HTR-8/SVneo (cell line): ENCODE results near the gene IPO9.

ENCODE experiments used
- DNase-seq: peaks from one replicate; pipeline ENCODE4 v3.0.0; 2011; ENCODE audit warnings: low spot score, mixed read lengths; ENCODE audit not compliant: insufficient read length
- FAIRE-seq: peaks from 2 replicates; lab custom pipeline; 2011; peaks lifted over from hg19 to GRCh38; lab: Jason Lieb, UNC

IPO9 gene

DNA sequence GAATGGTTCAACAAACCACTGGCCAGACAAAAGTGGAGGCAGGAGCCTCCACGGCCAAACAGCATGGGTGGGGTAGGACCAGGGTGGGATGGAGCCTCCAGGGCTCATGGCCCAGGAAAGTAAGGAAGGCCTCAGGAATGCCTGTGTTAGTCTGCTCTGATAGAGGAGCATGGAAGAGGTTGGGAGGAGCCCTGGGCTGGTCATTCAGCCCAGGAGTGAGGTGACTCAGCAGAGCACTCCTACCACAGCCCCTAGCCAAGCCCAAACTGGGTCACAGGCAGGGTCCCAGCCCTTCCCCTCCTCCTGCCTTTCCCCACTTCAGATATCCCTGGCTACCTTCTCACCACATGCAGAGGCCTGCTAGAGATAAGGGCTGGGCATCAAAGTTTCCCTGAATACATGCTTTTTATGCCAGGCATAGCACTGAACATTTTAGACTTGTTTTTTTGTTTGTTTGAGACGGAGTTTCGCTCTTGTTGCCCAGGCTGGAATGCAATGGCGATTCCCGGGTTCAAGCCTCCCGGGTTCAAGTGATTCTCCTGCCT is 56.6 kb downstream of the IPO9 start:
- FAIRE-seq: no peak

DNA sequence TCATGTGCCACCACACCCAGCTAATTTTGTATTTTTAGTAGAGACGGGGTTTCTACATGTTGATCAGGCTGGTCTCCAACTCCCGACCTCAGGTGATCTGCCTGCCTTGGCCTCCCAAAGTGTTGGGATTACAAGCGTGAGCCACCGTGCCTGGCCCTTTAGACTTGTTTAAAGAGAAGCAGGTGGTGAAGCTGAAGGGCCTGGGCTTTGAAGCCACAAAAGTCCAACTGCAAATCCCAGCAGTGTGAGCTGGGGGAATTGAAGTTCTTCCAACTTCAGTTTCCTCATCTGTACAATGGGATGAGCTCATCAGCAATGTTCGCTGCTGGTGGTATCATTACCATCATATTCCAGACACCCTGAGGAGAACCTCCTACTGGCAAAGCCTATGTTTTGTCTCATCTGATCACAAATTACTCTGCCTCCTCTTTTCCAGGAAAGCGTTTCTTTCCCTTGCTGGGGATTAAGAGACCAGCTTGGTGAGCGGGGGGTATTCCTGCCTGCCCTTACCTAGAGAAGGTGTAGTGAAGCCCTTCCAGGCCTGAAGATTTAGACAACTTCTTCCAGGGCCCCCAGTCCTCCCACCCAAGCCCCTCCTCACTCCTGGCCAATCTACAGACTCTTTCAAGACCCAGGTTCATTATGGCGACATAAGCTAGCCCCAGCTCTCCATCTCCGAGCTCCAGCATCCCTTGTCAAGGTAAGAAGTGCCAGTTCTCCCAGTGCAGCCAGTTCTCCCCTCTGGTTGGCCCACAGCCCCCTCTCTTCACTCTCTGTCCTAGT is 57.3 kb downstream of the IPO9 start:
- FAIRE-seq (no peak), DNase-seq (no peak)

More for the DNA sequence above, 56.6 kb downstream of the IPO9 start:
- DNase-seq: peak; percentile 51

DNA sequence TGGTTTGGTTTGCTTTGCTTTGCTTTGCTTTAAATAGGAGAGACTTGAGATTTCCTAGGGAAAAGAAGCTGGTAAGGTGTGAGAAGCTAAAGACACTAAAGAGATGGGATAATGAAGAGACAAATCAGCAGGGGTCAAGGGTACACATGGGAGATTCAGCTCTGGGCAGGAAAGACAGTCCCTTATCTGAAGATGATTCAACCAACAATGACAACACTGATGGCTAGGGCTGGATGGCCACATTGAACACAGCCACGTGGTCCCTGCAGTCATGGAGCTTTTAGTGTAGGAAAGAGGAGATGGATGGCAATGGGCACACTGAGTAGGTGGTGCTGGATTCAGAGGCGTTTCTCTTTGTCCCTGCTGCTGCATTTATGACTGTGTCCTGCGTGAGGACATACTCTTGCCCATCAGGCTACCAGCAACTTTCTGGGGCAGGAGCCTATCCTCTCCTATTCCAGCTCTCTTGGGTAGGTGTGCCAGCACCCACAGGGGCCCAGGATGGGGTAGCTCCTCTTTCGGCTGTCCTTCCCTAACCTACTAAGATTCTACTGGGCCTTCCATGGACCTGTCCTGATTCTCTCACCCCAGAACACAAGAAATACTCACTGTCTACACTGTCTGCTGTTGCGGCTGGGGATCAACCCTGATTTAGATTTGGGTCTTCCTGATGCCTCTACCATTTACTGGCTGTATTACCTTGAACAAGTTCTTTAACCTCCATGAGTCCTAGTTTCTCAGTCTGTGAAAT is 58.3 kb downstream of the IPO9 start:
- DNase-seq: no peak
- peak; percentile 23 for FAIRE-seq

DNA sequence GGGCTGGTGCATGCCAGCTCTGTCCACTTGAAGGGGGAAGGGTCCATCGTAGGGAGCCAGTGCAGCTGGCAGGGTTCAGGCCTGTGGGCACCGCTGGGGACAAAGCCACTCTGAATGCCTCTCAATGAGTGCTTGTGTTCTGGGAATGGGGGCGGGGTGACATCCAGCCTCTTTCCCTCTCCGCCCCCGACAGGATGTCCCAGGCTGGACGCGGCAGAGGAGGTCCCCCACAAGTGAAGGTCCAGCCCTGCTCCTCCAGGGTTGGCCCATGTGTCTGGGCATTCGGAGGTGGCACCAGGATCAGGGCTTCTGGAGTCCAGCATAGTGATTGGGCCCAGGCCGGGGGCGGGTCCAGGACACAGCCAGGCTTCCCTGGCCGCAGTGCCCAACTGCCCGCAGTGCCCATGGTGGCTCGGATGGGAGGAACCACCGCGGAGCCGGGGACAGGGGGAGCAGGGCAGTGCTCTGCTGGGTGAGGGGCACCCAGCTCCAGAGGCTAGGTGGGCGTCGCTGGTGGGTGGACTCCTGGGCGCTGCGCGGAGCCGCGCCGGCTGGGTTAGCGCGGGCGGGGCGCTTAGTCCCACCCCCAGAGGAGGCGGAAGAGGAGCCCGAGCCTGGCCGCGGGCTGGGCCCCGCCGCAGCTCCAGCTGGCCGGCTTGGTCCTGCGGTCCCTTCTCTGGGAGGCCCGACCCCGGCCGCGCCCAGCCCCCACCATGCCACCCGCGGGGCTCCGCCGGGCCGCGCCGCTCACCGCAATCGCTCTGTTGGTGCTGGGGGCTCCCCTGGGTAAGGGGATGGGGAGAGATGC is 59.5 kb downstream of the IPO9 start, which contains the start of gene SHISA4:
Gene SHISA4 (plus strand): TSS at position 617 of the 808 bp plus-strand sequence. CDS start 97 bp downstream, at position 714.
- peak; percentile 92 for DNase-seq
- FAIRE-seq: peak; percentile 92

DNA sequence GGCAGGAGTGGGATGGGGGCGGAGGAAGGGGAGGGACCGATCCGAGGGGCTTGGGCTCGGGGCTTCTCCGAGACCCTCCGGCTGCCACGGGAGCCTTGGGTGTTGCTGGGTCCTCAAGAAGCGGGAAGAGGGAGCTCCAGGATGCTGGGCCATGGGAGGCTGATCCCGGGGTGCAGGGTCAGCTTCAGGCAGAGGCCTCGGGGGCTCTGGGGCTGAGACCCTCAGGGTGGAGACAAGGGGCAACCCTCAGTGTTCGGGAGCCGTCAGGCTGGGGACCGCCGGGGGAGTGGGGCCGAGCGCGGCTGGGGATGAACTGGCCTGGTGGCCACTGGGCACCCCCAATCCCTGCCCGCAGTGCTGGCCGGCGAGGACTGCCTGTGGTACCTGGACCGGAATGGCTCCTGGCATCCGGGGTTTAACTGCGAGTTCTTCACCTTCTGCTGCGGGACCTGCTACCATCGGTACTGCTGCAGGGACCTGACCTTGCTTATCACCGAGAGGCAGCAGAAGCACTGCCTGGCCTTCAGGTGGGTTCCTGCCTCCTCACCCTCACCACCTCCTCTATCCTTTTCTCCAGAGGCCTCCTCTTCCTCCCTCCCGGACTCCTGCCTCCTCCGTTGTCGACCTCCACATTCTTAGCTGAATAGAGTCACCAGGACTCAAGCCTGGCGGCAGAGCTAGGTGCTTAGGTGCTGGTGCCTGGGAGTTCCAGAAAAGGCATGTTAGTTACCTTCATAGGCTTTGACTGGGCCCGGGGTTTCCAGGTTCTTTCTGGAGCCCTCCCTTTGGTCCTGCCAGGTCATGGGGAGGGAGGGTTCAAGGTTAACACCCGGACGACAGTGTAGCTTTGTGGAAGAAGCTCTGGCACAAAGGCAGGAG is 60.4 kb downstream of the IPO9 start:
- FAIRE-seq (no peak), DNase-seq (no peak)

DNA sequence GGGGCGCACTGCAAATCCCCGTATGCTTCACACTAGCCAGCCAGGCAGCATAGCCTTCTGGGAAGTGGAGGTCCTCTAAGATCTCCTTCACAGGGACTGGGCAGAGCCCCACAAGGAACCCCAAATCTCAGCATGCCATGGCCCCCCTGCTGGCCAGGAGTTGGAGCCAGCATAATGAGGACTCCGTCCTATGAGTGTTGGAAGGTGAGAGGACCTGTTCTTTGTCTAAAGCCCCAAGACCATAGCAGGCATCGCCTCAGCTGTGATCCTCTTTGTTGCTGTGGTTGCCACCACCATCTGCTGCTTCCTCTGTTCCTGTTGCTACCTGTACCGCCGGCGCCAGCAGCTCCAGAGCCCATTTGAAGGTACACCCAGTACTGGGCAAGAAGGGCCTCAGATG is 61.3 kb downstream of the IPO9 start:
- FAIRE-seq: no peak
- no peak for DNase-seq

DNA sequence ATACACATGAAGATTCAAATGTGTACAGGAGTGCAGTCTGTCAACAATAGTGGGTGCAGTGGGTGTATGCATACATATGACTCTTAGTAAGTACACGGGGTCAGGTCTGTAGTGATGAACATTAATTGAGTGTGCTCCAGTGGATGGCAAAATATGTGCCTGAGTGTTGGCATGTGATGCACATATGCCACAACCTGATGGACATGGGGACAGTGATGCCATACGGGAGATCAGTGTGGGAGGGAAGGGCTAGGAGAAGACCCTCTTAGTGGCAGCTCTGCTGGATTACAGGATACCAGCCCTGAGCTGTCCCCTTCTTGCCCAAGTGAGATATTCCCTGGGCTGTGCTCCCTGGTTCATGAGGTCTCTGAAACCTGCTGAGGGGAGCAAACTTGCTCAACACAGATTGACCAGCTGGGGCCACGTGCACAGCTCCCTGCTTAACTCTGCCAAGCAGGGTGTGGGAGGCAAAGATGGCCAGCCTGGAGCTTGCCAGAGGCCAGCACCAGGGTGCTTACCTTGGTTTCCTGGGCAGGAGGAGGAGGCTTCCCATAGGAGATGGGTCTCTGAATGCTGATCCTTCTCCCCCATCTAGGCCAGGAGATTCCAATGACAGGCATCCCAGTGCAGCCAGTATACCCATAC is 62.0 kb downstream of the IPO9 start:
- no peak for DNase-seq
- FAIRE-seq: peak; percentile 89

DNA sequence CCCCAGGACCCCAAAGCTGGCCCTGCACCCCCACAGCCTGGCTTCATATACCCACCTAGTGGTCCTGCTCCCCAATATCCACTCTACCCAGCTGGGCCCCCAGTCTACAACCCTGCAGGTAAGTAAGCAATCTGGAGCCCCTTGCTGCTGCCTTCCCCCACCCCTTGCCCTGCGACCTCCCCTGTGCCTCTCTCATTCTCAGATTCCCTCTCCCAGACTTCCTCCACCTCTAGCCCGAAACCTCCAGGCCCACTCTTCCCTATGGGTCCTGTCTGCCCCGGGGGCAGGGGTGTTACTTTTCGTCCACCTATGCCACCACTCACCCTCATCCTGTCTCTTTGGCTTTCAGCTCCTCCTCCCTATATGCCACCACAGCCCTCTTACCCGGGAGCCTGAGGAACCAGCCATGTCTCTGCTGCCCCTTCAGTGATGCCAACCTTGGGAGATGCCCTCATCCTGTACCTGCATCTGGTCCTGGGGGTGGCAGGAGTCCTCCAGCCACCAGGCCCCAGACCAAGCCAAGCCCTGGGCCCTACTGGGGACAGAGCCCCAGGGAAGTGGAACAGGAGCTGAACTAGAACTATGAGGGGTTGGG is 62.6 kb downstream of the IPO9 start:
- FAIRE-seq (no peak), DNase-seq (no peak)

DNA sequence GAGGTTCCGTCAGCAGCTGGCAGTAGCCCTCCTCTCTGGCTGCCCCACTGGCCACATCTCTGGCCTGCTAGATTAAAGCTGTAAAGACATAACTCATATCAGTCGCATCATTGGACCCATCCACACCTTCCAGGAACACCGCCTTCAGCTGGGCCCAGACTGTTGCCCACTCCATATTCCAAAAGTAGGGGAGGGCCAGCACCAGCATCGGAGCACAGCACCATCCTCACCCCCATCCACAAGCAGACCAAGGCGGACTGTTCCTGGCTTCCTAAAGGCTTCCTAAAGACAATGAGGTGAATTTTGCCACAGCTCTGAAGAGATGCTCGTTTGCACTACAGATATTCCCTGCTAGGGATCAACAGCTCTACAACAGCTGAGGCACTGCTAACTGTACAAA is 63.3 kb downstream of the IPO9 start:
- DNase-seq: no peak
- no peak for FAIRE-seq

DNA sequence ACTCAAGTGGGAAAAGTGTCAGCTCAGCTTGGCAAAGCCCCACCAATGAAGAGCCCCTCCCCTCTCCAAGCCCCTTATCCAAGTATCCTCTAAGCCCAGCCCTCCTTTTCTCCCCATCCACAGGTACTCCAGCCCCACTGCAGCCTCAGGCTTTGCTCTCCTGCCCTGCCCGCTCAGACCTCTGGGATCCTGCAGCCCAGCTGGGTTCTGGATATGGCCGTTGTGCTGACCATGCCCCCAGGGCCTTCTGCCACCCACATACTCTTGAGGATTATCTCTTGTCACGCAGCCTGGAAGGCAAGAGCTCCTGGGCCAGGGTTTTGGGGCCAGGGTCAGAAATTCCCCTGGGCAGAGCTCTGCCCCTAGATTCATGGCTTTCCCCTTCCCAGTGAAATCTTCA is 64.5 kb downstream of the IPO9 start:
- DNase-seq (no peak), FAIRE-seq (no peak)

DNA sequence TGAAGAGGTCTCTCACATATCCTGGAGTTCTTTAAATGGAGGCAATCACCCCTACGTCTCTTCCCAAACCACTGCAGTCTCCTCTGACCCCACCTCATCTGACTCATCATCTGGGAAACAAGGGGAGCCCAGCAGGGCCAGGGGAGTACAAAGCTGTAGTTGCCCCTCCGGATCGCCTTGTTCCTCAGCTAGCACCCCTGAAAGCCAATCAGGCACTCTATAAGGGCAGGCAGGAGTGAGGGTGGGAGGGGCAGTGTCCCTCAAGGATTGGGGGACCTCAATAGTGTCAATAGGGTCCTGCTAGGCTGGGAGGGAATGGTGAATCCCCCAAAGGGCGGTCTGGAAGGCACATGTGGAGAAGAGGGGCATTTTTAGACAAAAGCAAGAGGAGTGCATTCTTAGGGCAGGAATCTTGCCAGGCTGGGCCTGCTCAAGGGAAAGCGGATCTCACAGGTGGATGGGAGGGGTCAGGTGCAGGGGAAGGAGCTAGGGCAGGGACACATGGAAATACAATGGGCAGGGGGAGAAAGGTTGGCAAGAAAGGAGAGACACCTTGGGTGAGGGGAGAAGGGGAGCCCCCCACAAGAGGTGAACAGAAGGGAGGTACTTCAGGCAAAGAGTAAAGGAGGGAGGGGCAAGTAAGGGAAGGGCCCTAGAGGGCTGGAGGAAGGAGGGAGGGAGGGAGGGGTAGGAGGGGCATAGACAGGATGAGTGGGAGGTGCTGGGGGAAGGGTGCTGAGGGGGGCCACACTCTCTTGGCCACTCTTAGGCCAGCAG is 65.6 kb downstream of the IPO9 start:
- FAIRE-seq: peak; percentile 28
- no peak for DNase-seq

DNA sequence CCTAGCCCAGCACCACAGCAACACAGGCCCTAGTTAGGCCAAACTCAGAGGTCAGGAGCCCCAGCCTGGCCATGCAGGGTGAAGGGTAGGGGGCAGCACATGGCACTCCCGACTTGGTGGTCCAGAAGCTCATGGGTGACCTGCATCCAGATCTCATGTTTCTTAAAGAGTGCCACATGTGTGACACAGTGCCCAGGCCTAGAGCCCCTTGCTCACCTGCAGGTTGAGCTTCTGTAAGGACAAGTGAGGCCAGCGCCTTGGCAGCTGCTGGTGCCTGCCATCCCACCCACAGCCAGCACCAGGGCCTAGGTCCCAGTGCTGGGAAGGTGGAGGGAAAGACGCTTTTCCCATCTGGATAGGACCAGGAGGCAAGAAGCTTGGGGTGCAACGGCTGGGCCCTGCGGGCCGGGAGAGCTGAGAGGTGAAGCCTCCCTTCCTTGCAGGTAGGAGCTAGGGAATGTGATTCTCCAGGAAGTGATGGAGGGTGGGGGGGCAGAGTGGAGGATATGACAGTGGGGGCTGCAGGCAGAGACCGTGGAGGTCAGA is 66.2 kb downstream of the IPO9 start:
- DNase-seq (no peak), FAIRE-seq (no peak)

DNA sequence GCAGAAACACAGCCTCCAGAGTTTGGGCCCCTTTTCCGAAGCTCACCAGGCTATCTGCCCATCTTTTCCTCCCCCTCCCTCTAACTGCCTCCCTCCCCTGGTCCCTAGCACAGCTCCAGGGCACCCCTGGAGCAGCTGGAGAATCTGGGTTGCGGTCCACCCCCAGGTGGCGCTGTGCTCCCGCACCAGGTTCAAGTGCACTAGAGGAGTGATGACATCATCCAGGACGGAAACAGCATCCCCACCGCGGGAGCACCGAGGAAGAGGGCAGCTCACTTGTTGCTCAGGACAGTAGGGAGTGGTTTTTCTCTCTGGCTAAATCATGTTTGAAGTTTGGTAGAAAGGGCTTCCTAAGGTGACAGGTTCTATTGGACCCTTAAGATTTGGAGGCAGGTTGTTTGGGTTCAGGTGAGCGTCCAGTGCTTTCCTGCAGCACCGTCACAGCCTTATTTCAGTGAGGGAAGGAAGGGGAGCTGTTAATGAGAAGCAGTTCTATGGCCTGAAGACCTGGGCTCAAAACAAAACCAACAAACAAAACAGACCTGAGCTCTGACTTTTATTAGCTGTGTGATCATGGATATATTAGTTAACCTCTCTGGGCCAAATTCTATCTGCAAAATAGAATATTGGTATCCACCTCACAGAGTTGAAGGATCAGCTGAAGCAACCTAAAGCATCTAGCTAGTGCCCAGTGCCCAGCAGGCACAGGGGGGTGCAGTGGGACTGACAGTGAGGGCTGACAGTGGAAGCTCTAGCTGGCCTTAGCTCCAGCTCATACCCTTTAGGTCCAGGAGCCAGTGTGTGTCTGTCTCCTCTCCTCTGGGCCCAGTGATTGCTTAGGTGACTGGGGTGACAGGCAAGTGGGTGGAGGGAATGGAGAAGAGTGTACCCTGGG is 67.2 kb downstream of the IPO9 start:
- peak; percentile 94 for DNase-seq
- FAIRE-seq: peak; percentile 95

DNA sequence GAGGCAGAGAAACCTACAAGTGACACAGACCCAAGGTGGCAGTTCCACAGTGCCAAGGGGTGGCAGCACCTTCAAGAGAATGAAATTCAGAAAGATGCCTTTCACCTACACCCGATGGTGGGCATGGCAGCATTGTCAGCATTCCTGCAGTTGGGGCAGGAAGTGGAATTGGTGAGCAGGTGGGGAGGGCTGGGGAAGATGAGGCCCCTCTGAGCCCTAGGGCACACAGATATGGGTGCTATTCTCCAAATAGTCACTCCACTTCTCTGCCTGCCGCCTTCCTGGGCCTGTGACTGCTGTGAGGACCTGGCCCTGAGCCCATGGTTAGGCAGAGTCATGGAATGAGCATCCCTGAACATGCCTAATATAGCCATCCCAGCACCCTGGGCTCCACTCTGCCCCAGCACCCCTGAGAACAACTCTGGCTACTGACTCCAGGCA is 68.0 kb downstream of the IPO9 start:
- DNase-seq (no peak), FAIRE-seq (peak; percentile 93)

DNA sequence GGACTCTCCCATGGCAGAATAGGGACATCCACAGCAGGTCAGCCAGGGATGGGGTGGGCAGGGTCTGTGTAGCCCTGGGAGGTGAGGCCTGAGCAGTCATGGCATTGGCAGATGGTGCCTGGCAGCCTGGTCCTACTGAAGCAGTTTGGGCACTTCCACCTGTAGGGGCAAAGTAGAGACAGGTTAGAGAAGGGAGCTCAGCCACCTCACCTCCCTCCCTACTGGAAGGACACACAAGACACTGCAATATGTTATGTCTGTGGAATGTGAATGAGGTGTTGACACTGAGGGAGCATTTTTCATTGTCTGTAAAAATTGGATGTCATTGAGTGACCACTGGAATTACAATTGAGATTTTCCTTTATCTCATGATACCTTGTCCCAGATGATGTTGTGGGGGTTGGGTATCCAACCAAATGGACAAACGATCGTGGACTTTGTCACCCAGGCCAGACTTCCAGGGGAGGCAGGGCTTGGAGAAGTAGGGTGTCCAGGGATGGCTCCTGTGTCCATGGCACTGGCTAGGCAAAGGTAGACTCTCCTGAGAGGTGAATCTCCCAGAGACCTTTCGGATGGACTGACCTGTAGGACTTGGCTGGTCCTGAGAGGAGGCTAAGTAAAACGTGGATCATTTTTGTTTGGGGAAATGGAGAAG is 69.4 kb downstream of the IPO9 start:
- FAIRE-seq: no peak

DNA sequence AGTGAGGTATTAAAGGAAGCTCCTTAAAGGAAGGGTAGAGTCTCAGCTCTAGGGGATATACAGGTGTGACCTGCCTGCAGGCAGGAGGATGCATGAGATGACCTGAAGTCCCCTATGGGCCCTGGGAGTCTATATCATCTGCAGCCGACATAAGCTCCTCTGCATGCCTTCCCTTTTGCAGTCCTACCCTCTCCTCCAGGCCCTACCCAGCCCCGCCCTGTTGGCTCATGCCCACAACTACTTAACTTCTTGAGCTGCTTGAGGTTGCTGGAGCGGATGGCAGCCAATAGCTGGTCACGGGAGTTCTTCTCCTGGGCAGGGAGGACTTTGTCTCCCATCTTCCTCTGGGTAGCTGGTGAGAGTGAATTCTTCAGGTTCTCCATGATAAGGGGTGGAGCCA is 70.0 kb downstream of the IPO9 start:
- DNase-seq: no peak
- no peak for FAIRE-seq

More for the DNA sequence above, 69.4 kb downstream of the IPO9 start:
- DNase-seq: no peak
